Inferior parietal cortex (tissue), 1 donor: ENCODE measurements around the gene TMEM248.
"Not testable (repeated sequence)": the region's sequence is repeated elsewhere in the genome, so short reads cannot be mapped to it uniquely, and the experiment has no call there.

Source experiments
- DNase-seq: peaks from one replicate; pipeline ENCODE4 v3.0.0-alpha.2; 2016; ENCODE audit errors: extremely low spot score

TMEM248 gene

DNA sequence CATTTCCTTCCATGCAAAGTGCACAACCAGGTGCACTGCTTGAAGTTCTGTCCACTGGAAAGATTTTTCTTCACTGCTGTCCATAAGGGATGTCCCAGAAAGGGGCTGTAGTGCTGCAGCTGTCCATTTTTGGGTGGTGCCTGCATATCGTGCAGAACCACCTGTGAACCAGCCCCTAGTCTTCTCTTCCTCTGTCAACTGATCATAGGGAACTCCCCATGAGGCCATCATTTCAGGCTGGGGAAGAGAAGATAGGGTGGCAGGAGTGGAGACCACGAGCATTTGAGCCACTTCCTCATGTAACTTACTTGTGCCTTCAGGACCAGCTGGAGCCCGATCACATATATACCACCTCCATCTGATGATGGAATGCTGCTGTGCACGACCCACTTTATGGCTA lies 12.4 kb upstream of the TMEM248 start:
- not testable (repeated sequence) for DNase-seq

DNA sequence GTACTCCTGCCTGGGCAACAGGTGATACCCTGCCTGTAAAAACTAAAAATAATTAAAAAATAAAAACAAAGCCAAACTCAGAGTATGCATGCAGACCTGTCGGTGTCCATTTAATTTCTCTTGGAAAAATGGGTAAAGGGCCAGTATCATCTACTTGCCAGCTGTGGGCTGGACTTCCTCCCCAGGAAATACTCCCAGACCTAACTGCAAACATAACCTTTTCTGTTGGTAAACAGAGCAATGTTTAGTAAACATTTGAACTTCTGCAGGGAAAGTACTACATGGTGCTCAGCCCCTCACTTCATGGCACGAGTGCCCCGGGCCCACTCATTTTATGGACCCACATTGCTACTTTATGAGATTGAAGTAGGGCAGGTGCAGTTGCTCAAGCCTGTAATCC lies 10.2 kb upstream of the TMEM248 start:
- no peak for DNase-seq

GRCh38 chr7:66911191-66911590 lies 9.8 kb upstream of the TMEM248 start:
- DNase-seq: not testable (repeated sequence)

DNA sequence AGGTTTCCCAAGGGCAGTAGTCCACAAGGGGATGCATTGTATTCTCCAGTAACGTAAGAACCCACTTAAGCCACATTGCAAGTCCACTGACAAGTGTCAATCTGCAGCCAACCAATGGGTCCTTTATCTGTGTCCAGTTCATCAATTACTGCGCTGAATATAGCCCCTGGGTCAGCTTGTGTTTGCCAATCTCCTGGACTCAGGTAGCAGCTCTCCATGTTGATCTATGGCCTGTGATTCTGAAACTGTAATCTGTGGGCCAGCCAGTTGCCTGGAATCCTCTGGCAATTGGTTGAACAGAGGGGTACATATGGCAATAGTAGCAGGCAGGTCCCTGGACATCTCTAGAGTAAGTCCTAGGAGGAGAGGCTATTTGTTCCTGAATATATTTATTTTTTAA lies 8.8 kb upstream of the TMEM248 start:
- no peak for DNase-seq

DNA sequence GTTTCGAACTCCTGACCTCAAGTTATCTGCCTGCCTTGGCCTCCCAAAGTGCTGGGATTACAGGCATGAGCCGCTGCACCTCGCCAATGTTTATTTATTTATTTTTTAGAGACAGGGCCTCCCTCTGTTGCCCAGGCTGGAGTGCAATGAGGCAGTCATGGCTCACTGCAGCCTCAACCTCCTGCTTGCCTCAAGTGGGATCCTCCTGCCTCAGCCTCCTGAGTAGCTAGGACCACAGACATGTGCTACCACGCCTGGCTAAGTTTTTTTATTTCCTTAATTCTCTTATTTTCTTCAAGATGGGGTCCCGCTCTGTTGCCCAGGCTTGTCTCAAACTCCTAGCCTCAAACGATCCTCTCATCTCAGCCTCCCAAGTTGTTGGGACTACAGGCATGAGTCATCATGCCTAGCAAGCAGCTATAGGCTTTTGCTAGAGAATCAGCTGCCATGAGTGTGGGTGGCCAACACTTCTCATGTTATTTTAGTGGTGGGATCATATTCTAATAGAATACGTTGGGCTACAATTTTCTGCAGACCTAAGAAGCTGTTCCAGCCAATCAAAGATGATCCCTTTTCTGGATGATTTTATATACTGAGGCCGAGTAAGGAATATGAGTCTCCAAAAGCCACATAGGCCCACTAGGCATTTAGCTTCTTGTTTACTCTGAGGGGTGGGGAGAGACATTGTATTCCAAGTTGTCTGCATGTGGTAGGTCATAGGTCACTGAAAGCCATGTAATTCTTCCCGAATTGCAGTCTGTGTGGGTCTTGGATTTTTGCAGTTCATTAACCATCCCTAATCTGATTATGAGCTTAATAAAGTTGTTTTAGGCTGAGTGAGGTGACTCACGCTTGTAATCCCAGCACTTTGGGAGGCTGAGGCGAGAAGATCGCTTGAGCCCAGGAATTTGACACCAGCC lies 7.6 kb upstream of the TMEM248 start:
- no peak for DNase-seq

DNA sequence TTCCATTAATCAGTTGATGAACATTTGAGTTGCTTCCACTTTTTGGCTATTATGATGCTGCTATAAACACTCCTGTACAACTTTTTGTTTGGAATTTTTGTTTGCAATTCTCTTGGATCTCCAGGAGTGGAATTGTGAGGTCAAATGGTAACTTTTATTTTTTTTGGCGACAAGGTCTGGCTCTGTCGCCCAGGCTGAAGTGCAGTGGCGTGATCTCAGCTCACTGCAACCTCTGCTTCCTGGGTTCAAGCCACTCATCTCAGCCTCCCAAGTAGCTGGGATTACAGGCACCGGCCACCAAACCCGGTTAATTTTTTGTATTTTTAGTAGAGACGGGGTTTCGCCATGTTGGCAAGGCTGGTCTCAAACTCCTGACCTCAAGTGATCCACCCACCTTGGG lies 3.1 kb upstream of the TMEM248 start:
- not testable (repeated sequence) for DNase-seq

- DNase-seq: no peak
These were observed 1.7 kb upstream of the TMEM248 start for GRCh38 chr7:66919304-66919703.

DNA sequence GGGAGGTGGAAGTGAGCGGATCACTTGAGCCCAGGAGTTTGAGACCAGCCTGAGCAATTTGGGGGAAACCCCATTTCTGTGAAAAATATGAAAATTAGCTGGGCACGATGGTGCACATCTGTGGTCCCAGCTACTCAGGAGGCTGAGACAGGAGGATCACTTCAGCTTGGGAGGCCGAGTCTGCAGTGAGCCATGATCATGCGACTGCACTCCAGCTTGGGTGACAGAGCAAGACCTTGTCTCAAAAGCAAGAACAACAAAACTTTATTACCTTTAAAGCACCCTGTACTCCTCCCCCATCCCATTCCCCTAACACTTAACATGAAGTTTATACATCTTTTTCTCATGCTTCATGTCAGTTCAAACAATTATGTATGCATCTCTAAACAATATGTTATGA lies 1.3 kb upstream of the TMEM248 start:
- DNase-seq: no peak

- no peak for DNase-seq
These were observed 769 bp upstream of the TMEM248 start for GRCh38 chr7:66920256-66920655.

DNA sequence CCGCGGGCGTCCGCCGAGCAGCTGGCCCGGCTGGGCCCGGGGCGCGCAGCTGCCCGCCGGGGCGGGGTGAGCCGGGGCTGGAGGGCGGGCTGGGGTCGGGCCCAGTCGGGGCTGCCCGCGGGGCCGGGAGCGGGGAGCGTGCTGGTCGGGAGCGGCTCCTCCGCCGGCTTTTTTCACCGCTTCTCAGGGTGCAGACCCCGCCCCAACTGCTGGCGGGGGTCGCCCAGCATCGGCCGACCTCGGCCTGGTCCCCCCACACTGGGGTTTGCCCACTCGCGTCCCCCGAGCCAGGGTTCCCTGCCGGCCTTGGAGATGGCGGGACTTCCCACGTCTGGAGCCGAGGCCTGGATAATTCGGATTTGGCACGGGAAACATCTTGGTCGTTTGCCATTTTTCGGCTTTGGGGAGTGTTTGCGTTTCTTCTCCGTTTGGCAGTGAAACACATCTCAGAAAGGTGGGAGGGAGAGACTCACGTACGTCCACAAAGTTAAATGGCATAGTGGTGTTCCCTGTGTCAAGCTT lies 432 bp downstream of the TMEM248 start:
- no peak for DNase-seq

- DNase-seq: no peak
These were observed 977 bp downstream of the TMEM248 start for GRCh38 chr7:66921918-66922486.

- no peak for DNase-seq
These were observed 4.2 kb downstream of the TMEM248 start for GRCh38 chr7:66925255-66925654.

GRCh38 chr7:66927348-66927948 lies 6.4 kb downstream of the TMEM248 start:
- DNase-seq: no peak

GRCh38 chr7:66928388-66928787 lies 7.4 kb downstream of the TMEM248 start:
- DNase-seq: no peak

- DNase-seq: no peak
These were observed 8.1 kb downstream of the TMEM248 start for GRCh38 chr7:66929165-66929564.

GRCh38 chr7:66929935-66930334 lies 8.9 kb downstream of the TMEM248 start:
- no peak for DNase-seq

DNA sequence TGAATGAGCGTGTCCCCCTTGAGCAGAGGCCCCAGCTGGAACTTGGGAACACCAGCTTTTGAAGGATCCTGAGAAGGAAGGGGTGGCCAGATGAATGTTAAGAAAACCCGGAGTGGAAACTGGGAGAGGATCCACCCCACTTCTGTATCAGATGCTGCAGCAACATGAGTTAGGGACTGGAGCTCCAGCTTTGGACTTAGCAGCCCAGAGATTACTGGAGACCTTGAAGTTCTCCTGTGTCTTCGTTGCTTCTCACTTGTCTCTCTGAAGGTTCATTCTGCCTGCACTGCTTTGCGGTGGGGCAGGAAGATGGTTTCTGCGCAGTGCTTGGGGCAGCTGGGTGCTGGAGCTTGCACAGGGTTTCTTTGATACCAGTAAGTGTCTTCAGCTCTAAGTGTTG lies 9.3 kb downstream of the TMEM248 start:
- DNase-seq: no peak

- no peak for DNase-seq
These were observed 12.4 kb downstream of the TMEM248 start for GRCh38 chr7:66933469-66933868.

DNA sequence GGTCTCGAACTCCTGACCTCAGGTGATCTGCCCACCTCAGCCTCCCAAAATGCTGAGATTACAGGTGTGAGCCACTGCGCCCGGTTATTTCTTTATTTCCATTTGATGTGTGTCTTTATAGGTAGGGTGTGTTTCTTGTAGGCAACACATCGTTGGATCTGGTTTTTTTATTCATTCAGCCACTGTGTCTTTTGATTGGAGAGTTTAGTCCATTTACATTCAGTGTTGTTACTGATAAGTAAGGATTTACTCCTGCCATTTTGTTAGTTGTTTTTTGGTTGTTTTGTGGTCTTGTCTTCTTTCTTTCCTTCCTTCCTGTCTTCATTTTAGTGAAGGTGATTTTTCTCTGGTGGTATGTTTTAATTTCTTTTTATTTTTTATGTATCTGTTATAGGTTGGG lies 16.9 kb downstream of the TMEM248 start:
- no peak for DNase-seq

GRCh38 chr7:66939325-66939724 lies 18.3 kb downstream of the TMEM248 start:
- DNase-seq: no peak

DNA sequence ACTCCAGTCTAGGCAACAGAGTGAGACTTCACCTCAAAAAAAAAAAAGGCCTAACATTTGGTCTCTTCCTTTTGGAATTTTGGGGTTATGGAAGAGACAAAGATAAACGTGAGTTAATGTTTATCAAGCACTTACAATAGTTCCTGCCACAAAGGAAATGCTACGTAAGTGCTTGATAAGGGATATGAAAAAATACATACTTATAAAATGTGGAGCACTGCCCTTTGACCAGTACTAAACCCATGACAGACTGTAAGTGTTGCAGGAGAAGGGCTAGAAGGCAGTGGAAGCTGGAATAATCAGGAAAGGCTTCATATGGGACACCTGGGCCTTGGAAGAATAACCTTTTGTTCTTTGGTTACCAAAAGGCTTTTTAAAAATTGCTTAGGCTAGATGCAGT lies 25.5 kb downstream of the TMEM248 start:
- no peak for DNase-seq

DNA sequence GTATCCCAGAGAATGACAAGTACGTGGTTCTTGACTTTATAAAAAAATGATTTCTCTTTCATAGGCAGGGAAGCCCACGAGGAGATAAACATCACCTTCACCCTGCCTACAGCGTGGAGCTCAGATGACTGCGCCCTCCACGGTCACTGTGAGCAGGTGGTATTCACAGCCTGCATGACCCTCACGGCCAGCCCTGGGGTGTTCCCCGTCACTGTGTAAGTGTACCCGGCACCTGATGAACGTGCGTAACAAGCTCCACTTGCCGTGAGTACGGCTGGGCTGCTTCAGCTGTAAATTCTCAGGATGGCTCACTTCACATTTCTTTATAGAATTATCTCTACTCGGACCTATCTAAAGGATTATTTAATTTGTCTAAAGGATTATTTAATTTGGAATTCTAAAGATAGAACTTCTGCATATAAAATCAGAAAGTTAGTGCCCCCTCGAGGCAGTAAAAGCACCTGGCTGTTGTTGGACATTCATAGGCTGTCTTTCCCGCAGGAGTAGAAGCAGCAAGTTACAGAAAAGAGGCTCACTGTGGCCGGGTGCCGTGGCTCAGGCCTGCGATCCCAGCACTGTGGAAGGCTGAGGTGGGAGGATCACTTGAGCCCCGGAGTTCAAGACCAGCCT lies 27.6 kb downstream of the TMEM248 start:
- DNase-seq: no peak
